UCSD-AML1 (cell line): ENCODE measurements around the gene FOXA3.
A peak's percentile ranks its signal among the peaks of the same experiment; 100 is the strongest.

Experiments
- DNase-seq: peaks from one replicate; lab custom pipeline; 2025; ENCODE audit not compliant: unreplicated experiment; lab: John Stamatoyannopoulos, UW

Gene FOXA3

DNA sequence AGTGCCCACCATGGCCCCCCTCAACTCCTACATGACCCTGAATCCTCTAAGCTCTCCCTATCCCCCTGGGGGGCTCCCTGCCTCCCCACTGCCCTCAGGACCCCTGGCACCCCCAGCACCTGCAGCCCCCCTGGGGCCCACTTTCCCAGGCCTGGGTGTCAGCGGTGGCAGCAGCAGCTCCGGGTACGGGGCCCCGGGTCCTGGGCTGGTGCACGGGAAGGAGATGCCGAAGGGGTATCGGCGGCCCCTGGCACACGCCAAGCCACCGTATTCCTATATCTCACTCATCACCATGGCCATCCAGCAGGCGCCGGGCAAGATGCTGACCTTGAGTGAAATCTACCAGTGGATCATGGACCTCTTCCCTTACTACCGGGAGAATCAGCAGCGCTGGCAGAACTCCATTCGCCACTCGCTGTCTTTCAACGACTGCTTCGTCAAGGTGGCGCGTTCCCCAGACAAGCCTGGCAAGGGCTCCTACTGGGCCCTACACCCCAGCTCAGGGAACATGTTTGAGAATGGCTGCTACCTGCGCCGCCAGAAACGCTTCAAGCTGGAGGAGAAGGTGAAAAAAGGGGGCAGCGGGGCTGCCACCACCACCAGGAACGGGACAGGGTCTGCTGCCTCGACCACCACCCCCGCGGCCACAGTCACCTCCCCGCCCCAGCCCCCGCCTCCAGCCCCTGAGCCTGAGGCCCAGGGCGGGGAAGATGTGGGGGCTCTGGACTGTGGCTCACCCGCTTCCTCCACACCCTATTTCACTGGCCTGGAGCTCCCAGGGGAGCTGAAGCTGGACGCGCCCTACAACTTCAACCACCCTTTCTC, 8.2 kb downstream of the FOXA3 start:
- no peak for DNase-seq

GRCh38 chr19:45873219-45873772, 9.2 kb downstream of the FOXA3 start:
- DNase-seq, result no peak

DNA sequence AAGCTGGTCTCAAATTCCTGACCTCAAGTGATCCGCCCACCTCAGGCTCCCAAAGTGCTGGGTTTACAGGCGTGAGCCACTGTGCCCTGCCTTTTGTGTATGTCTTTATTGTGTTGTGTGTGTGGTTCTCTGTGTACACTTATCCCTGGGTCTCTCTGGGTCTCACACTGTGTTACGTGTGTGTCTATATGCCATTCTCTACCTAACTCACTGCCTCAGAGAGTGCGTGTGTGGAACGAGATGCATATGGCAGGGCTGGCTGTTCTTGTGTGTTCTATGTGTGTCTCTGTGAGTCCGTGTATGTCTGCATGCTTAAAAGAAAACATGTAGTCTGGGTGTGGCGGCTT, 10.5 kb downstream of the FOXA3 start:
- DNase-seq, result no peak

- no peak for DNase-seq
Measured at GRCh38 chr19:45876161-45876410, 12.0 kb downstream of the FOXA3 start.

DNA sequence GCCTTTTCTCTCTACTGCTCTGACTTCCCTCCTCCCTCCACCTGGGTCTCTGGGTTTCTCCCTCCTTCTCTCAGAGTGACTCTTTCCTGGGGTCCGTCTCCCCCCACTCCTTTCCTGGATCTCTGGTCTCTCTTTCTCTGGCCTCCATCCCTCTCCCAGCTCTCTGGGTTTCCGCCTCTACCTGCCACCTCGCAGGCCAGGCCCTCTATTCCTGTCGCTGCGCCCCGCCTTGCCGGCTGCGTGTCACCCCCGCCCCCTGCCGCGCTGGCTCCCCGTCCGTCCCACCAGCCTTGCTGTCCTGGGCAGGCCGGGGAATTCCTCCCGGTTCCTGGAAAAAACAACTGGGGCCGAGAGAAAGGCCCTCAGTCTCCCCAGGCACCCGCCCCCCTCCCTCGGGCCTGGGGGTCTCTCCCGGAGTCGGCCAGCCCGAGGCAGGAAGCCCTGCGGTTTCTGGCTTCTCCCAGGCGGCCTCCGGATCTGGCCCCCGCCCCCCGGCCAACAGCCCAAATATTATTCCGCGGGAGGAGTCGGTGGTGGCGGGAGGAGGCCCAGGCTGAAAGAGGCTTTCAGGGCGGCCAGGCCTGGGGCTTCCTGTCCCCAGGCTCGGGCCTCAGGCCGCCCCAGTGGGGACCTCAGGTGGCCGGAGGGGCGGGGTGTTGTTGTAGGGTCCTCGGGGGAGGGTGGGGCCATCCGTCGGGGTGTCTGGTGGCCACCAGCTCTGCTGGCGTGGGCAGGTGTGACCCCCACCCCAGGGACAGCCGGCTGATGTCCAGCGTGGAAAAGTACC, 12.5 kb downstream of the FOXA3 start:
- peak; percentile 83 for DNase-seq

- no peak for DNase-seq
Measured at GRCh38 chr19:45878043-45878794, 14.1 kb downstream of the FOXA3 start.

DNA sequence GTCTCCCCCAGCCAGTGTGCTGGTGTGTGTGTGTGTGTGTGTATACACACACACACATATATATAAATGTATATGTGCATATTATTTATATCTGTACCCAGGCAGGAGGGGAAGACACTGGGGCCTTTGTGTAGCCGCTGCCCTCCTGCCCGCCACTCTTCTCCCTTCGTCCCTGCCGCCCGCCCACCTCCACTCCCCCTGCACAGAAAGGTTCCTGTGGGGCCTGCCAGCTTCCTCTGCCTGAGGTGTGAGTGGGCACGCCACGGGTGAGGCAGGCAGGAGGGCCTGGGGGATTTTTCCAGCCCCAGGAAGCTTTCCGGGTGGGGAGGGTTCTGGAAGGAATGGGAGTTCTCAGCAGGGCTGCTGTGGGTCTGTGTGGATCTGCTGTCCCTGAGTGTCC, 14.9 kb downstream of the FOXA3 start:
- peak; percentile 21 for DNase-seq

DNA sequence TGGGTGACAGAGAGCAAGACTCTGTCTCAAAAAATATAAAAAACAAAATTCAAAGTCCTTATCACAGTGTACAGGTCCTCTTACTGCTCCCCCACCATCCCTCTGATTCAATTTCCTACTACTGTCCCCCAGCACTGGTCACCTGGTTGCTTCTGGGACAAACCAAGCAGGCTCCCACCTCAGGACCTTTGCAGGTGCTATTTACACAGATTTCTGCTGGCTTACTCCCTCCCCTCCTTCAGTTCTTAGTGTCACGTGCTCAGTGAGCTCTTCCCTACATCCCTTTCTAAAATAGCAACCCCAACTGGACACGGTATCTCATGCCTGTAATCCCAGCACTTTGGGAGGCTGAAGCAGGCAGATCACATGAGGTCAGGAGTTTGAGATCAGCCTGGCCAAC, 15.8 kb downstream of the FOXA3 start:
- no peak for DNase-seq

DNA sequence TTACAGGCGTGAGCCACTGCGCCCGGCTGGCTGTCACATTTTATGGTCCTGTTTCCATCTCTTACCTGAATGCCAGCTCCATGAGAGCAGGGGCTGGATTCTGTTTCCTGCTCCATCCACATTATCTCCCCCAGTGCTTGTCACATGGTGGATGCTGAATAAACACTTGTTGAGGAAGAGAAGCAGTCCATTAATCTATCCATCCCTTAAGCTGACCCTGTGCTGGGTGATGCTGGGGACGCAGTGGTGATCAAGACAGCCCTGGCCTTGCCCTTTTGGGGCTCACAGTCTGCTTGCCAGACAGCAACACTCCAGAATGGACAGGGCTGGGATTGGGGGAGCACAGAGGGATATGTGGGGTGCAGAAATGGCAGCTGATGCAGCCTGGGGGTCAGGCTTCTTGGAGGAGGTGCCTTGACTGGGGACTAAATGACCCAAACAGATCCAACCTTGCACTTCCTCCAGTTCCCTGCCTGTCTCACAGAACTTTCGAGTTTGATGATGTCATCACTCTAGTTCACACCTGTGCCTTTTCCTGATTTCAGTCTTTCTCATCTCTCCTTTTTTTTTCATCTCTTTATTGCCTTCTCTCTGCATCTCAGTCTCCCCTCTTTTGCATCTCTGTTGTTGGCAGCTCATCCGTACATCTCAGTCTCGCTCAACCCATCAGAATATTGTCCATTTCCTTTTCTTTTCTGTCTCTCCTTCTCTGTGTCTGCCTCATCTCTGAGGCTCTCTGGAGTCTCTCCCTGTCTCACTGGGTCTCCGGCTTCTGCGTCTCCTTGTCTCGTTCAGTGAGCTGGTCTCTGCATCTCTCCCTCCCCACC, 17.2 kb downstream of the FOXA3 start:
- no peak for DNase-seq

GRCh38 chr19:45881909-45882528, 17.9 kb downstream of the FOXA3 start:
- no peak for DNase-seq

DNA sequence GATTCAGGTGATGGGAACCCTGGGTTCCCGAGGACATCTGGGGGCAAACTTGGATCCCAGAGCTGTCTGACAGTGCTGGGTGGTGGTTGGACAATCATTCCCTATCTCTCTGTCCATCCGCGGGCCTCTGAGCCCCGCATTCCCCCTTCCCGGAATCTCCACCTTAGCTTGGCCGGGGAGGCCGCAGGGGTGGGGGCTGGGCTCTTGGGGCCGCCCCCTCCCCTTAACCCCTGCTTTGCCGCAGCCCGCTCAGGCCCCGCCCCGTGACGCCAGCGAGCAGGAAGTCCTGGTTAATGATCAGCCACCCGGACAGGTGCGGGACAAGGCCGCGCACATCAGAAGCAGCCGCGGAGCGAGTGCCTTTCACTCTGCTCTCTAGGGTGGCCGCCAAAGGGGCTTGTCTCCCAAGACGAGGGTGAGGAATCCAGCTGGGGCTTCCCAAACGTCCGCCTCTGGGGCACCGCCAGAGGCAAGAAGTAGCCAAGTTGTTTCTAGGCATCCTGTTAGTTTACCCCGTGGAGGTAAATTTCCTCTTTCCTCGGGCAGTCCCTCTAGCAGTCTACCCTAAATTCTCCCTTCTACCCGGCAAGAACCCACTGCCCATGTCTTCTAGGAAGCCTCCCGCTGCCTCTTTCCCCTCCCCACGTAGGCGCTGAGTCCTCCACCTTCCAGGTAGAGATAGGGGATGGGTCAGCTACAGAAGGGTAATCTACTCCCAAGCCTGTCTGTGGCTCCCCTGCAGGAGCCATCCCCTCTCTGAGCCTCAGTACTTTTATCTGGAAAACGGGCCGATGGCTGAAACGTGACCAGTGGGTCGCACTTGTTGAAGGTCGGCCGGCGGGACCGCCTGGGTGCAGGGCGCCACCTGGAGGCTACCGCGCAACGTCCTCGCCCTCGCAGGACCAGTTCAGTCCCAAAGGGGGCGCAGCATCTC, 18.8 kb downstream of the FOXA3 start:
- DNase-seq, result peak; percentile 86

GRCh38 chr19:45883586-45883880, 19.4 kb downstream of the FOXA3 start:
- no peak for DNase-seq

DNA sequence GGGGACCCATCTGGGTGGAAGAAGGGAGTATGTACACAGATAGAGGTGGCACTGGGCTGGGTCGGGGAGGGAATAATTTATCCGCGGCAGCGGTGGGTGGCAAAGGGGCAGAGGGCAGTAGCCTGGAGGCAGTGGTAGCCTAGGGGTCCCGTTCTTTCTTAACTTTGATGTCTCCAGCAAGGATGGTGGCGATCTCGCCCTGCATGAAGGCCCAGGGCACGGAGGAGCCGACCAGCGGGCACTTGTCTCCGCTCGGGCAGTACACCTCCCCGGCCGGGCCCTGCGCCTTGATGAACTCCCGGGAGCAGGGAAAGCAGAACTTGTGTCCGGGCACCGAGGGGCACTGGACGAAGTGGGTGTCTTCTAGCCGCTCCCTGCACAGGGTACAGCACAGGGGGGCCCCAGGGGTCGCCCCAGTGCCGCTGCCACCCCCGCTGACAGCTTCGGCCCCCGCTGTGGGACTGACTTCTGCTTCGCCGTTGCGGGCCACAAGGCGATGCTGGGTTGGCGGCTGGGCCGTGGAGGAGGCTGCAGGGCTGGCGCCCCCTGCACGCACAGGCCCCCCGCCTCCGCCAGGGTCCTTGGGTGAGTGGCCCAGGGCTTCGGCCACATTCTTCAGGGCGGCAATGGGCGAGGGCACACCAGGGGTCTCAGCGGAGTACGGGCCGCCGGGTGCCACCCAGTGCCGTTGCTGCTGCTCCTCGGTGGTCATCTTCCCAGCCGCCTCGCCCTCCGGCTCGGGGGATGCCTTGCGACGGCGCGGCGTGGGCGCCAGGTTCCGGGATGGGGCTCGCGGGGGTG, 20.0 kb downstream of the FOXA3 start:
- DNase-seq, result no peak

- no peak for DNase-seq
Measured at GRCh38 chr19:45884682-45885555, 20.8 kb downstream of the FOXA3 start.

DNA sequence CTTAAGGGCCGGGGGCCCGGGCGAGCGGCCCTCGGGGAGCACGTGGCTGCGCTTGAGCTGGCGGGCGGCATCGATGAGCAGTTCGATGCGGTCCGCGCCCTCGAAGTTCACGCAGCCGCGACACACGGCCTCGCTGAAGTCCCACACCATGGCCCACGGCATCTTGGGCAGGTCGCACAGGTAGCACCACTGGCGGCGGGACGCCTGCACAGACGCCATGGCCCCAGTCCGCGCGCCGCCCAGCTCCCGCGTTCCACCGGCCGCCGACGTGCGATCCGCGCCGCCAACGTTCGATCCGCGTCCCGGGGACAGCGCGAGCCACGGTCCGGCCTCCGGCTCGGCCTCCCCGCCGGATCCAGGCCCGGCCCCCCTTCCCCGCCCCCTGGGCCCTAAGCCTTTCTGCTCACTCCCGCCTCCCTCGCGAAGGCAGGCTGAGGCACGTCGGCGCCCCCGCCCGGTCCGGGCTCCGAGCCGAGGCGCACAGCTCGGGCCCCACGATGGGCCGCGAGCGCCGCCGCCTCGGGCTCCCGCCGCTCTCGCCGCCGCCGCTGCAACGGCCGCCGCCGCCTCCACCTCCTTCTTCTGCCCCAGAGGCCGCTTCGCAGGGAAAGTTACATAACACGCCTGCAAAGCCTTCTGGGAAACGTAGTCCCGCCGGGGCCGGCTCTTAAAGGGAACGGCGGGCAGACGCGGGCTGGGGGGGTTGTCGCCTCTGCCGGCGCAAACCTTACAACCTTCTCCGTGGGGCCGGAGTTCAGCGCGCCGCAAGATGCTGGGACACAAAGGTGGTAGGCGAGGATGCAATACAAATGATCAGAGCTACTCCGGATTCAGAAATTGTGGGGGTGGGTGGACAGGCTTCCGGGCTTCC, 21.7 kb downstream of the FOXA3 start, which contains the start of gene IRF2BP1:
Gene IRF2BP1 (minus strand): TSS at position 586 of the 871 bp plus-strand sequence. CDS start 367 bp downstream, at position 219.
- DNase-seq, result peak; percentile 88

- DNase-seq, result peak; percentile 89
Measured at GRCh38 chr19:45886427-45887199, 22.5 kb downstream of the FOXA3 start.
